Activated CD8-positive, alpha-beta memory T cell treated with anti-CD3 and anti-CD28 coated beads for 4 hours (primary cell): ENCODE results near the gene TSEN54.

Experiments used
- DNase-seq, 2 donors: peaks; one replicate each; pipeline ENCODE4 v3.0.0-alpha.2; 2020; ENCODE audit warnings: low read depth in 2 of 2

TSEN54 gene

GRCh38 chr17:75503976-75504346 lies 12.4 kb upstream of the TSEN54 start:
- no peak for DNase-seq

GRCh38 chr17:75504347-75505151 lies 11.8 kb upstream of the TSEN54 start:
- no peak for DNase-seq

- DNase-seq: no peak
Measured at GRCh38 chr17:75505152-75505409, 11.2 kb upstream of the TSEN54 start.

- DNase-seq: no peak
Measured at GRCh38 chr17:75505640-75506039, 10.7 kb upstream of the TSEN54 start.

- no peak for DNase-seq
Measured at GRCh38 chr17:75506134-75506533, 10.2 kb upstream of the TSEN54 start.

GRCh38 chr17:75506888-75507287 lies 9.4 kb upstream of the TSEN54 start:
- no peak for DNase-seq

GRCh38 chr17:75507733-75508719 lies 8.3 kb upstream of the TSEN54 start:
- DNase-seq: no peak

GRCh38 chr17:75508931-75509361 lies 7.4 kb upstream of the TSEN54 start:
- DNase-seq: no peak

- no peak for DNase-seq
Measured at GRCh38 chr17:75509528-75510258, 6.6 kb upstream of the TSEN54 start.

GRCh38 chr17:75511270-75511609 lies 5.1 kb upstream of the TSEN54 start:
- DNase-seq: no peak

- DNase-seq: no peak
Measured at GRCh38 chr17:75511610-75512575, 4.4 kb upstream of the TSEN54 start.

- no peak for DNase-seq
Measured at GRCh38 chr17:75512926-75513640, 3.2 kb upstream of the TSEN54 start.

- DNase-seq: no peak
Measured at GRCh38 chr17:75513641-75514000, 2.7 kb upstream of the TSEN54 start.

- DNase-seq: no peak
Measured at GRCh38 chr17:75514299-75514918, 1.9 kb upstream of the TSEN54 start.

- no peak for DNase-seq
Measured at GRCh38 chr17:75514919-75515495, 1.3 kb upstream of the TSEN54 start.

GRCh38 chr17:75515496-75516254 lies 653 bp upstream of the TSEN54 start, which contains the start of gene CASKIN2:
Gene CASKIN2, minus strand, starts transcription at chr17:75515537. Its CDS starts 1,733 bp downstream, at chr17:75513804.
- peak; percentile 60 for DNase-seq

- DNase-seq: no peak
Measured at GRCh38 chr17:75516619-75517296, 430 bp downstream of the TSEN54 start.

- DNase-seq: no peak
Measured at GRCh38 chr17:75517297-75517865, 1.1 kb downstream of the TSEN54 start.
